NCI-H2107 treated with DMSO at 0.1 percent for 48 hours (cell line): Measurements from ENCODE around the gene PGAP1.

Experiments used
- DNase-seq: peaks from one replicate; lab custom pipeline; 2025; ENCODE audit not compliant: unreplicated experiment; lab: John Stamatoyannopoulos, UW

Gene PGAP1

DNA sequence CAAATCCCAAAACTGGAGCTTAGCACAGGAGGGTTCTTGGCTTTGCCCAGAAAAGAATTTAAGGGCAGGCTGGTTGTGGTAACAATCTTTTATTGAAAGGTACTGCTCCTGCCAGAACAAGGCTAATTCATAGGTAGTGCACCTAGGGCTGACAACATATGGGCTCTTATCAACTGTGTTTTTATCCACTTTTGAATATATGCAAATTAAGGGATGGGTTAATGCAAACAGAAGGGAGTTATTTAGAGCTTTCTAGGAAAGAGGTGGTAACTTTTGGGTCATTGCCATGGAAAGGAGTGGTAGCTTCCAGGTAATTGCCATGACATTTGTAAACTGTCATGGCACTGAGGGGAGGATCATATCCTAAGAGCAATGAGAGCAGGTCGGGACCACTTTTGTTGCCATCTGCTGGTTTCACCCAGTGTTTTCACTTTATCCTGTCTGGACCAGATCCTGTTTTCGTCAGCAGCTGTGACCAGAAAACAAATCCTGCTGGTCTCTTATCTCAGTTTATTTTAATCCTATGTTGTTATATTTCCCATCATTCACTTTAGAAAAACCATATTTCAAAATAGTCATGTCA, 118.3 kb downstream of the PGAP1 start:
- no peak for DNase-seq

DNA sequence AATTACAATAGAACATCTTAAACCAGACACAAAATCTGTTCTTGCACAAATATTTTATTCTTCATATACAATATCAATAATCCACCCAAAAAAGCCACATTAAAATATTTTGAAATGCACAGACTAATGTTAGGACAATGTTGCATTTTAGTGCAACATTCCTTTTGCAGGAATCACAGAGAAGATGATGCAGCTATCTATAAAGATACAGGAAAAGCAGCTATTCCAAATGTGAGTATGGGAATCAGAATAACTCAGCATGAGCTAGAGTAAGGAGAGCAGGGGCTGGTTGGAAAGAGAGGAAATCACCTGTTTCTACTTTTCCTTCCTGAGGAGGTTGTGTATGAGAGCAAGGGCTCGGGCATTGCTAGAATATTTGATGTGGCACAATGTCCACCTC, 122.1 kb downstream of the PGAP1 start:
- no peak for DNase-seq

DNA sequence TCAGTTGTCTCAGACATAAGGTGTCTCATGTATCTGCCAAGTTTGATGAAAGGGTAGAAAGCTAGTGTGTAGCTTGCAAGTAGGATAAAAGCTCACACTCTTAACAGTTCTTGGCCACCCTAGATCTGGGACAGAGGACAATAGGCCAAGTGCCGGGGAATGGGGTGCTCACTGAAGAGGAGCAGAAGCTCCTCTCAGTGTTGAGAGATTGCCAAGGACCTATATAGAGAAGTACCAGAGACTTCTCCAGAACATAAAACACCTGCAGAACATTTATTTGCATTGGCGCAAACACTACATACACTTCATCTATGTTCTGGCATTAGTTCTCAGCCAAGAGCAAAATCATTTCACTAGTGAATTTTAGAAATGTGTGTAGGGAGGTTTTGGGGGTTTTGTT, 124.1 kb downstream of the PGAP1 start:
- DNase-seq, result no peak

DNA sequence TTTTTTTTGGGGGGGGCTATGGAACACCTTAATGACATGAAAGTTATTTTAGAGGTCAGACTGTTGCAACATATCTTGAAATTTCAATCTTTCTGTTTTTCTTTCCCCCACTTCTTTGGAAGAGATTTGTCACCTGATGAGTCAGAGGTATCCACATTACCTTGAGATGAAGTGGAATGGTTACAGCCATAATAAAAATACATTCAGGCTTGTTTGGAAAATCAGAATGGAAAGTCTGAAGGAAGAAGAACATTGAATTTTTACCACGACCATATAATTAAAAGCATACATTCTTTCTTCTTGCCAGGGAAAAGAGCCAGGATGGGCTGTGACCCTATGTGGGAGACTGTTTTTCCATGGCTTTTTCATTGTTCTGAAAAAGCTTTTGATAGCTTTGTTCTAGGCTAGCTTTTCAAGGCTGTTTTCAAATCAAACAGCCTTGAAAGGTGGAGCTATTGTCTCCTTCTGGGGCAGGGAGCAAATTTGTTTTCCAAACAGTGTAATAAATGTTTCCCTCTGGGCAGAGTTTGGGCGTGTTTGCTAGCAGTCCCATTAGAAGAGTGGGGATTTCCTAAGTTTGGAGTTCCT, 124.7 kb downstream of the PGAP1 start:
- no peak for DNase-seq

DNA sequence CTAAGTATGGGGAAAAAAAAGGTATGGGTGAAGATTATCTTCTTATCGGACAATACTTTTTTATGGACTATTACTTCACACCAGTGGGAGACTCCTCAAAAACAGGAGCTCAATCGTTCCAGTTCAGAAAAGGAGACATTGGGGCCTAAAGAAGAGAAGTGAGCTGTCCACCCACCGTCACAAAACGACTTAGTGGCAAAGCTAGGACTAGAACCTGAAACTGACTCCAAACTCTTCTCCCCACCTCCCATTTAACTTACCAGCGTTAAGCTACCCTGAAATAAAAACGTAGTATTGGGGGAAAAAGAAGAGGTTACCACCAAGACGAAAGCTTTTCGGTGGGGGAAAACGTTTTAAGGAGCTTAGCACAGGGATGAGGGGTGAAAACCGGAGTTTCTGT, 127.5 kb downstream of the PGAP1 start:
- DNase-seq, result no peak

DNA sequence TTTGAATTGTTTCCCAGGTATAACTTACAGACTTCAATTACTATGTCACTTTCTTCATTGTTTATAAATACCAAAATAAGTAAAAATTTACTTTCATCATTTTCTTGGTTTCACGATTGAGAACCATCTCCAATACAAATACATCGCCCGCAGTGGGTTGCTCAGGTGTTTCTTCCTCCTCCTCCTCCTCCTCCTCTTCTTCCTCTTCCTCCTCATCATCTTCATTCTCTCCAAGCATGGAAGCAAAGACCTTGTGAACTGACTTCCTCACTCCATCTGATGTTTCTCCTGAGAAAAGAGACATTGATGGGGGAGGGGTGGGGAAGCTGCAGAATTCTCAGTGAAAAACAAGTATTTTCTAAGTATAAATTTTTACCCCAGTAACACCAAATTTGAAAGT, 133.6 kb downstream of the PGAP1 start:
- DNase-seq, result no peak

DNA sequence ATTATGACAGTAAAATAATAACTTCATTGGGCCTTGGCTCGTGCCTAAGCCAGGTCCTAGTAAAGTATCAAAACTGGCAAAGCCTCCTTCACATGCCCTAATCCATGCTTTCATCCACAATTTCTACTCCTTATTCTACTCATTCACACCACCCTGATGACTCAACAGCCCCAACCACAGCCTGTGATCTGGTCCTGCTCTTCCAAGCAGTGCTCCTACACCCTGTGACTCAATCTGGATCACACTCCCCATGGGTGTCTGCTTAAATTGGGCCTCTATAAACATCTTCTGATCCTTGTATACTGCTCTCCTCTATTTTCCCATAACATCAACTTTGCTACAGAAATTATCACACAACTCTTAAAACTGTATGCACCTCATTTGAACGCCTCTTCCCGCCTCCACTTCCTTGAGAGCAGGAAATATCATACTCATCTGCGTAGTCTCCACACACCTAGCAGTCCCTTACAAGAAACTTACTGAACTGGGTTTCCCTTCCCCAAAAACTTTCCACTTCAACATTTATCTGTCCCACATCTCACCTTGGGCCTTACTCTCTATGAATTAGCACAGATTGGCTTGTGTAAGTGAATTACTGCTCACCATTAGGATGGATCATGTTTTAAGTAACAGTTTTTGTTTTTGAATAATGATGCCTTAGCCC, 142.9 kb downstream of the PGAP1 start:
- DNase-seq, result no peak
